HG03558 (cell line): Measurements from ENCODE around the gene BABAM2.
"Not testable (repeated sequence)": the region's sequence is repeated elsewhere in the genome, so short reads cannot be mapped to it uniquely, and the experiment has no call there.

Source experiments
- ATAC-seq: cut with Tn5 transposase; IDR thresholded peaks from one replicate; pipeline ENCODE4 v1.9.1; 2021; ENCODE audit warnings: moderate number of reproducible peaks; ENCODE audit not compliant: unreplicated experiment; ENCODE audit errors: extremely low read depth

Gene BABAM2

DNA sequence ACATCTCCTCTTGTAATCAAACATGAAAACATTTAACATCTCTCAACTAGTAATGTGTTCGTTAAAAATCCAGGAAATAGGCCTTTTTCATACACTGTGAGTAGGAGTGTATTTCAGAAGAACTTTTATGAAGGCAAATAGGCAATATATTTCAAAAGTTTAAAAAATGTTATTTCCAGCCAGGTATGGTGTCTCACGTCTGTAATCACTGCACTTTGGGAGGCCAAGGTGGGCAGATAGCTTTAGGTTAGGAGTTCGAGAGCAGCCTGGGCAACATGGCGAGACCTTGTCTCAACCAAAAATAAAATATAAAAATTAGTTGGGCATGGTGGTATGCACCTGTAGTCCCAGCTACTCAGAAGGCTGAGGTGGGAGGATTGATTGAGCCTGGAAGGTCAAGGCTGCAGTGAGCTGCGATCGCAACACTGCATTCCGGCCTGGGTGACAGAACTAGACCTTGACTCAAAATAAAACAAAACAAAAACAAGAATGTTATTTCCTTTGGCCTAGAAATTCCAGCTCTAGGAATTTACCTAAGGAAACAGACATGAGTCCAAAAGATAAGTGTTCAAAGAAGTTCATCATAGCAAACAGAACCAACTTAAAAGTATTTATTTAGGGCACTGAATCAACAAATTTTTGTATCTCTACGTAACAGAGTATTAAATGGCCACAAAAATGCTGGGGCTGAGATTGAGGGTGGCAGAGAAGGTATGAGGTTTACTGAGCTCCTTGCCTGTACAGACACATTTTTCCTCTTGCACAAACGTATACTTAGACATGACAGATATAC lies 15.2 kb upstream of the BABAM2 start:
- no peak for ATAC-seq

DNA sequence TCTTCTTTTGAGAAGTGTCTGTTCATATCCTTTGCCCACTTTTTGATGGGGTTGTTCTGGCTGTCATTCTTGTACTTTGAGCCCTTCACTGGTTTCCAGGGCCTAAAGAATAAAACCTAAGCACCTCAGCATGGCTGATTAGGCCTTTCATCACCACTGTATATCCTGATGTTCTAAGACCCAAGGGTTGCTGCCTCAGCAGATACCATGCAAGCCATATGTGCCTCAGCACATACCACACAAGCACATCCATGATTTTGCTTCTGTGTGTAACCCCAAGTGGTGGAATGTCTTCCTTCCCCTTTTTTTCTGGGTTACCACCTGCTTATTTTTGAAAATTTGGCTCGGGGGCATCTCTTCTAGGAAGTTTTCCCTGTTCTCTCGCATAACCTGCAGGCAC lies 11.7 kb upstream of the BABAM2 start:
- no peak for ATAC-seq

DNA sequence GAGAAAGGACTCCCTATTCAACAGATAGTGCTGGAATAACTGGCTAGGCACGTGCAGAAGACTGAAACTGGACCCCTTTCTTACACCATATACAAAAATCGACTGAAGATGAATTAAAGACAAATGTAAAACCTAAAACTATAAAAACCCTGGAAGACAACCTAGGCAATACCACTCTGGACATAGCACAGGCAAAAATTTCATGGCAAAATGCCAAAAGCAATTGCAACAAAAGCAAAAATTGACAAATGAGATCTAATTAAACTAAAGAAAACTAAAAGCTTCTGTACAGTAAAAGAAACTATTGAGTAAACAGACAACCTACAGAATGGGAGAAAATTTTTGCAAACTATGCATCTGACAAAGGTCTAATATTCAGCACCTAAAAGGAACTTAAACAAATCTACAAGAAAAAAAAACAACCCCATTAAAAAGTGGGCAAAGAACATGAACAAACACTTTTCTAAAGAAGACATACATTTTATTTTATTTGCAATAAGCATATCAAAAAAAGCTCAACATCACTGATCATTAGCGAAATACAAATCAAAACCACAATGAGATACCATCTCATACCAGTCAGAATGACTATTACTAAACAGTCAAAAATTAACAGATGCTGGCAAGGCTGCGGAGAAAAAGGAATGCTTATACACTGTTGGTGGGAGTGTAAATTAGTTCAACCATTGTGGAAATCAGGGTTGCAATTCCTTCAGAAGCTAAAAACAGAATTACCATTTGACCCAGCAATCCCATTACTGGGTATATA lies 8.5 kb upstream of the BABAM2 start:
- ATAC-seq = not testable (repeated sequence)

DNA sequence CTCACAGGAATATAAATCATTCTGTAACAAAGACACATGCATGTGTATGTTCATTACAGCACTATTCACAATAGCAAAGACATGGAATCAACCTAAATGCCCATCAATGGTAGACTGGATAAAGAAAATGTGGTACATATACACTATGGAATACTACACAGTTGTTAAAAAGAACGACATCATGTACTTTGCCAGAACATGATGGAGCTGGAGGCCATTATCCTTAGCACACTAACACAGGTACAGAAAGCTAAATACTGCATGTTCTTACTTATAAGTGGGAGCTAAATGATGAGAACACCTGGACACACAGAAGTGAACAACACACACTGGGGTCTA lies 8.0 kb upstream of the BABAM2 start:
- ATAC-seq = not testable (repeated sequence)

DNA sequence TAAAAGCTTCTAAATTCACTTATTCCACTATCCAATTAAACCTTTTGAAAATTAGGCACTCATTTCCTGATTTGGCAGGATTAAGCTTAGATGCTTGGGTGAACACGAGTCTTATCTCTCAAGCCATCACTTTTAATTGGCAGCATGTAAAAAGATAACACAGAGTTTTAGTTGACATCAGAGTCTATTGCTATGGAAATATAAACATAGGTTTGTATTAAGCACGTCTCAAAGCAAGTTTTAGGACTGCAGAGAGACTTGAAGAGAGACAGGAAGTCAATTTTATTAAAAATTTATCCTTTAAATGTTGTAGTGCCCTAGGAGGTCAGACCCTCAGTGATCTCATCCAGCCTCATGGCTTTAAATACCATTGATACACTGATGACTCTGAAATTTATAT lies 5.9 kb upstream of the BABAM2 start:
- ATAC-seq = no peak

DNA sequence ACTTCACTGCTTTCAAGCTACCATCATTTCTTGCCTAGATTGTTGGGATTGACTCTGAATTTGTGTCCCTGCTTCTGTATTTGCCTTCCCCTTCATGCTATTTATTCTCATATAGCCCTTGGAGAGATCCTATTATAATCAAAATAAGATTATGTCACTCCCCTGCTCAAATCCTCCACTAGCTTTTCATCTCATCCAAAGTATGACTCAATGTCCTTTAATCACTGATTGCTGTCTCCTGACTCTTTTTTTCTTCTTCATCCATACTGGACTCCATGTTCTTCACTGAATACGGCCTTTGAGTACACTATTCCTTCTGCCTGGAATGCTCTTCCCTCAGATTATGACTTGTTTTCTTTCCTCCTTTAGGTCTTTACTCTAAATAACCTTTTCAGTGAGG lies 5.3 kb upstream of the BABAM2 start:
- no peak for ATAC-seq

DNA sequence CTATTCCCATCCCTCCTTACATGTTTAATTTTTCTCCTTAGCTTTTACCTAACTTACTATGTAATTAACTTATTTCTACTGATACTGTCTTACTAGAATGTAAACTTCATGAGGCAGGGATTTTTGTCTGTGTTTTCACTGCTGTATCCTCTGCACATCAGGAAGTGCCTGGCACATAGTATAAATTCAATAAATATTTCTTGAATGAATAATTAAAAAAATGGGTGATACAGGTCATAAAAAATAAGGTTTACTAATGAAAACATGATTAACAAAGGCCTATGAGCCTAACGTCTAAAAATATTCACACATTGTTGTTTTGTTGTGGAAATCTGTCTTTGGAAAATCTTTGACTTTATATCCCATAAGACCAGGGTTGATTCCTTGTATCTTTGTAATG lies 4.9 kb upstream of the BABAM2 start:
- ATAC-seq = no peak

DNA sequence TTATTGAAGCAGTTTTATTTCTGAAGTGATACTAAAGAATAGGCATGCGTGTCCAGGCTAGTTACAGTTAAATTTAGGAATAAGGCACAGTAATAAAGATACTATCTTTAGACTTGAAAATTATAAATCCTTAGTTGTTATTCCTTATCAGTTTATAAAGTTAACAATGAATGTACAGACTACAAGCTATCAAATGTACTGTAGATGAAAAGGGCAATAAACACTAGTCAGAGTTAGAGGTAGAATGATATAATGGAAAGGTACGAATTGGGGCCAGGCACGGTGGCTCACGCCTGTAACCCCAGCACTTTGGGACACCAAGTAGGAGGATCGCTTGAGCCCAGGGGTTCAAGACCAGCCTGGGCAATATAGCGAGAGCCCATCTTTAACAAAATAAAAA lies 4.2 kb upstream of the BABAM2 start:
- no peak for ATAC-seq

DNA sequence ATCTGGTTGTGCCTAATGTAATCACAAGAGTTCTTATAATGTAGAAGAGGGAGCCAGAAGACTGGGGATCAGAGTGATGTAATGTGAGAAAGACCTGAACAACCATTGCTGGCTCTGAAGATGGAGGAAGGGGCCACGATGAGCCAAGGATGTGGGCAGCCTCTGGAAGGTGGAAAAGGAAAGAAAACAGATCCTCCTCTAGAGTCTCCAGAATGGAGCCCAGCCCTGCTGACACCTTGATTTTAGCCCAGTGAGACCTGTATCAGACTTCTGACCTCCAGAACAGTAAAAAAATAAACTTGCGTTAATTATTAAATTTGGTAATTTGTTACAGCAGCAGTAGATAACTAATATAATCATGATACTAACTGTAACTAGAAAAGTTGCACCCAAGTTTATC lies 3.4 kb upstream of the BABAM2 start:
- no peak for ATAC-seq

DNA sequence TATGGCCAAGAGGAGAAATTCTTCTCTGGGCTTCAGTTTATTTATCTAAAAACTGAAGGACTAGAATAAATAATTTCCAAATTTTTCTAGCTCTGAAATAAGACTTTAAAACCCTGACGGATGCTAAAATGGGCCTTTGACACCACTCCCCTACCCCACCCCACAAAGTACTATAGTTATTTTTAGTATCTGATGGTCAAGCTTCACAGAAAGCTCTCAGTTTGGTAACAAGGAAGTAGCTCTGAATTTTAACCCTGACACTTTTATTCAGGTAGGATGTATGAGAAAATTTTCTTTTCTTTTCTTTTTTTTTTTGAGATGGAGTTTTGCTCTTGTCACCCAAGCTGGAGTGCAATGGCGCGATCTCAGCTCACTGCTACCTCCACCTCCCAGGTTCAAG lies 2.7 kb upstream of the BABAM2 start:
- no peak for ATAC-seq

DNA sequence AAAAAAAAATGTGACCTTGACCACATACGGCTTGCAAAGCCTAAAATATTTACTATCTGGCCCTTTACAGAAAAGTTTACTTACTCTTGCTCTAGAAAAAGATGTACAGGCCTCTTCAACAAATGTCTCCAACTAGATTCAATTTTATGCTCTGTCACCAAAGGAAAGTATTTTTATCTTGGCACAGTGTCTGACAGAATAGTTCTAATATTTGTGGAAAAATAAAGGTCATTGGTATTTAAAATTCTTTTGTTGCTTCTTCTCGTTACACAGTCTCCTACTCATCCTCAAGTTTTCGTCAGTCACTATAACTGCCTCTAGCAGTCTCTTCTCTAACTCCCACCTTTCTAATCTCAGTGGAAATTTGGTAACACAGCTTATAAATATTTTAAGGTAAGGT lies 1.7 kb upstream of the BABAM2 start:
- no peak for ATAC-seq

DNA sequence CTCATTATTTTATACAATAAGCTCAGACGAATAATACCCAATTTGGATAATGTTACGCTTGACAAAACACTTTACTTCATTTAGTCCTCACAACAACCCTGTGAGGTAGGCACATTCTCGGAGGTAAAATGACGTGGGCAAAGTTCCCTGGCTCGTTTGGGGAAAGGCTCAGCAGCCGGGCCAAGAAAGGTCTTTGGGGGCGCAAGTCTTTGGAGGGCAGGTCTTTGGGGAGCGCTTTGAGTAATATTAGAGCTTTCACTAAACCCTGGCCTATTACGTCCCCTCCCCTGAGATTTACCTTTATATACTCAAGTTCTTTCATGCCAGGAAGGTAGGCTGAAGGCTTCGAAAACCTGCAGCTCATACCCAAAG lies 769 bp upstream of the BABAM2 start:
- ATAC-seq = no peak

DNA sequence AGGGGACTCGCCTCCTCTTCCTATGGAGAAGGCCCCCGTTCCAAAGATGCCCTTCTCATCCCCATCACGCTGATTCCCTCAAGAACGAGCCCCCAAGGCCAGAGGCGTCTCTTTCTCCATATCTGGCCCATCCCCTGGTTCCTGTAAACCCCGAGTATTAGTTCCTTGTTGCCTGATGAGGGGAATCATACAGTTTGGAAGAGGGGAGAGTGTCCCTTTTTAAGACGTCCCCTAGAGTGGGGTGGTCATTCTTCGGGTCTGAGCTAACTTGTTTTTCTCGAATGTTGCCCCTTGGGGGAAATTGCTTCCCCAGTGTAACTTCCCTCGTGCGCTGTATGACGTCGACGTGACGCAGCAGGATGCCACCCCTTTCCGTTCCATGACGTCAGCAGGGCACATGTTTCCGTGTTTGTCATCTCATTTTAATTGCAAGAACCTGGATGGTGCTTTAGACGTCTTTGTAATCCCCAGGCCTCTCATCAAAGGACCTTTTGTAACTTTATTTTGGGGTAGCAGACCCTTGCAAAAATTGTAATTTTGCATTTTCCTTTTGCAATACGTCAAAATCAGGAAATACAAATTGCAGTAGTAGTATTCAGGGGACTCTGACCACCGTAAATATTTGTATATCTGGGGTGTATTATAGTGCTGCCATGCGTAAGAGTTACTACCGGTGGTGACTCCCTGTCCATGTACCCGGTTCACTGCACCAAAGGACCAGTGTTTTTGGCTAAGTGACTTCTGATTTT lies 569 bp downstream of the BABAM2 start:
- no peak for ATAC-seq

DNA sequence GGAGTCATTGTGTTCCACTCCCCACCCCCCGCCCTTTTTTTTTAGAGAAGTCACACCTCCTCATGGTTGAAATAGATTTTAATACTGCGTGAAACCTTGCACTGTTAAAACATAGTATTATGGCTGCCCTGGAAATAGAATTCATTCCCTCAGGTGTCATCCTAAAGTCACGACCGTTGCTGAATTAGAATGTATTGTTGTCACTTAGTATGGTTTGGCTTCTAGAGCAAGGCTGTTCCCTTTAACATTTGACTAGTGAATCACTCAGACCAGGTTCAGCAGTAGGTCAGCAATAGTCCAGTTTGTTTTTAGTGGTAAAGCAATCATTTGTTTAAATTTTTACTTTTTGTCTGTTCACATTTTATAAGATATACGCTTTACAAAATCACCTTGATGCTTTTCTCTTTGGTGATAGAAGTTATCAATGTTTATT lies 1.2 kb downstream of the BABAM2 start:
- no peak for ATAC-seq

DNA sequence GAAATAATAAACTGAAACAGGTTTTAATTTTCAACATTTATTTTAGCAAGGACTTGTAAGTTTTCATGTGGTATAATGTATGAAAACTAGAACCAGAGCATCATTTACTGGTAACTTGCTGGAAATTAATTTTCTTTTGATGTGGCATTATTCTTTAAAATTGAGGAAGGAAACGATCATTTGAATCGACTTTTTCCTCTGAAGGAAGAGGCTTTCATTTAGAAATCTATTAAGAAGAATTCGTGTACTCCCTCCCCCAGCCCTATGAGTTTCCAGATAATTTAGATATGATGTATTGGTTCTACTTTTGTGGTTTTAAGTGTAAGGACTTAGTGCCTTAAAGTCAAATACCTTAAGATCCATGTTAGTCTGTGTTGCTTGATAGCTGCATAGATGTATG lies 2.5 kb downstream of the BABAM2 start:
- ATAC-seq = no peak

DNA sequence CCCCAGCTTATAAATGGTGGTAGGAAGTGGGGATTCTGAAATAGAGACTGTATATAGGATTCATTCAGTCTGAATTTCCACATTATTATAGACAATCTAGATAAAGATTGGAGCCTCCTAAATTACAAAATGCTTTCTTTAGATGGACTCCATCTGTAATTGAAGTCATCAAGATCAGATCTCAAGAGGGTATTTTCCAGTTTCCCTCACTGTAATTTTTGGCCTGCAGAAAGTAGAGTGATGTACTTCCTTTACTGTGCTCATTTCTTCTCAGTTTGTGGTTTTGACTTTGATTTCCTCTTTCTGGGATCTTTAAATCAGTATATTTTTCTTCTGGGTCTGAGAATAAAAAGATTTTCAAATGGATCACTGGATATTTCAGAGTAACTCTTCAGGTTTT lies 7.2 kb downstream of the BABAM2 start:
- no peak for ATAC-seq

DNA sequence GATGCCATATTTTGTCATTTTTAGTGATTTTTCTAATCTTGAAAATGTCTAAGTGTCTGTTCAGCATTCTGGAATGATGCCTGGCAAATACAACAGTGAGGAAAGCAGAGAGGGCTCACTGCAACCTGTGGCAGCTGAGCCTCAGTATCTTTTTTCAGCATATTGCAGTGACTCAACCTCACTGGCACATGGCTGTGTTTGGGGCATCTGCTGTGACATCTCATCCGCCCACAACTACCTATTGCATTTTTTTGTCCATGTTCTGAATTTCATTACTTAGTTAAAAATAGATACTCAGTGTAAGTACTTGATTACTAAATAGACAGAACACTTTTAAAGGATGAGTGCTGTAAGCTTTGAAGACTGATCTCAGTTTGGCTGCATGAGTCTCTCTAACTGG lies 10.7 kb downstream of the BABAM2 start:
- ATAC-seq = no peak

DNA sequence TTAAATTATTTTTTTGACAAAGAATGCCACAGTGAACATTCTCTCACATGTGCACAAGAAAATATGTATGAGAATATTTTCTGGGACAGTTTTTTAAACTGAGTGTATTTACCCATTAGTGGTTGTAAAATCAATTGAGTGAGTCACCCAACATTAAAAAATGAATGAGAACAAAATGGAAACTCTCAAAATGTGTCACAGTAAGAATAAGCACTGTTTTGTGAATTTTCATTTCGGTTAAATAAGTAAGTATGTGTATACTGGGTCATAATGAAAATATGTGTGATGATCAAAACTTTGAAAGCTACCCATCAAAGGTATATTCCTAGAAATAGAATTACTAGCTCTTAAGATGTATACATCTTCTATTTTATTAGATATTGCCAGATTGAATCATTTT lies 11.6 kb downstream of the BABAM2 start:
- no peak for ATAC-seq

DNA sequence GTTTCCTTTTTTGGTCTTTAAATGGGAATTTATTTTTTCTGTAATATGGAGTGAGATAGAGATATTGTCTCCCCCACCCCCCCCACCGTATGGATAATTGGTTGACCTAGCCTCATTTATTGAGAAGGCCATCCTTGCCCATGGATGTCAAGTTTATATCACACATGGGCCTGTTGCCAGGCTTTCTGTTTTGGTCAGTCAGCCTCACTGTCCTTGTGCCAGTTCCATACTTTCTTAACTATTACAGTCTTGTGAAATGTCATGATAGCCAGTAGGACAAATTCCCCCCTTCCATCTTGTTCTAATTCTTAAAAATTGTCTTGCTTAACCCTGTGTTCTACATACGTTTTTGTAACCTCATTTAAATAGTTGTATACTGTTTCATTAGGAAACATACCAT lies 12.5 kb downstream of the BABAM2 start:
- no peak for ATAC-seq

DNA sequence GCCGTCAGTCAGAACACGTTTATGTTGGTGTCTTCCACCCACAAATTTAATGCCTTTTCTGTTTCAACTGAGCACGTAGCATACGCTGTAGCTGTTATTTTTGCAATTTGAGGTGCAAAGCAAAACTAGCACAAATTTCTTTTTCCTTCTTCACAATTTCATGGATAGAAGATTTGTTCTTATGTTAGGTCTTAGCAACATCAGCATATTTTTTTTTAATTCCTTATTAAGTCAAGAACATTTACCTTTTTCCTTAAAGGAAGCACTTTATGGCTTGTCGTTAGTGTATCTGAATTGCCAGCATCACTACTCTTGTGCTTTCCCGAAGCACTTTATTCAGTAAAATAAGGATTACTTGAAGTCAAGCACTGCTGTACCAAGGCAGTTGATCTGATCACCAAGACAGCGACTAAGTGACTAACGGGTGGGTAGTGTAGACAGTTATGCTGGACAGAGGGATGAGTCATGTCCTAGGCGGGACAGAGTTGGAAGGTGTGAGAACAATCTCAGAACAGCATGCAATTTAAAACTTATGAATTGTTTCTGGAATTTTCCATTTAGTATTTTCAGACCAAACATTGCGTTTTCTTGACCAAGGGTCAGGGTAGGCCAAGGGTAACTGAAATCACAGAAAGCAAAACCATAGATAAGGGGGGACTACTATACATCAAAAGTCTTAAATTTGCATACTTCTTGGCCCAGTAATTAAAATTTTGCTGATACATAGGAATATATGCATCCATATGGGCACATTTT lies 13.3 kb downstream of the BABAM2 start:
- ATAC-seq = no peak

DNA sequence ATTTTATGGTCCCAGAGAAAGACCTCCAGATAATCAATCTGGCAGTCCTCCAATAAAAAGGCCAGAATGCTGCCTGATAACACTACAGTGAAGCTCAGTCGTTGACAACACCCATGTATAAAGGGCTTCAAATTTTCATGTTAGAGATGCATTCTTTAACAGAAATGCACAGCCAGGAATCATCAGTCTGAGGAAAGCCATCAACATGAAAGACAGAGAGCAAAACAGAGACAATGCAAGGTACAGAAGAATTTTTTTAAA lies 13.8 kb downstream of the BABAM2 start:
- no peak for ATAC-seq
